Measurements from ENCODE around the gene TBXAS1.

DNA sequence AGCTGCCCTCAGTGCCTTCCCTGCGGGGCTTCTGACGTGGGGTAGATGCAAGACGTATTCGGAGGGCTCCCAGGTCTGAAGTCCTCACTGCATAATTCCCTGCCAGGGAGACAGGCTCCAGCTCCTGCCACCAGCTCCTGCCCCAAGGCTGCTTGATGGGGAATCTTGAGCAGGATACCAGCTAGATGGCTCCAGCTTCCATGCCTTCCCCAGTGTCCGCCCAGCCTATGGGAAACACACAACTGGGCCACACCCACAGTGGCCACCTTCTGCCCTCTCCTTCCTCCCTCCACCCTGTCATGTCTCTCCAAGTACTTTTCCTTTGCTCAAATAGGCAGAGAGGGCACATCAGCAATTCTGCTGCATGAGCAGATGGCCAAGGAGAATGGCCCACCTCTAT lies 137.9 kb downstream of the TBXAS1 start:
- TF ChIP-seq CTCF (IDR thresholded peaks at IDR 0.05): no peak
- TF ChIP-seq POLR2A (IDR thresholded peaks at IDR 0.05): no peak
